ENCODE results near the gene ZSWIM8.

The ZSWIM8 gene

GRCh38 chr10:73750819-73751218, 34.6 kb upstream of the ZSWIM8 start:
- no peak for DNase-seq (ENCODE audit: low read depth, low spot score)
- TF ChIP-seq, protein P1, sequence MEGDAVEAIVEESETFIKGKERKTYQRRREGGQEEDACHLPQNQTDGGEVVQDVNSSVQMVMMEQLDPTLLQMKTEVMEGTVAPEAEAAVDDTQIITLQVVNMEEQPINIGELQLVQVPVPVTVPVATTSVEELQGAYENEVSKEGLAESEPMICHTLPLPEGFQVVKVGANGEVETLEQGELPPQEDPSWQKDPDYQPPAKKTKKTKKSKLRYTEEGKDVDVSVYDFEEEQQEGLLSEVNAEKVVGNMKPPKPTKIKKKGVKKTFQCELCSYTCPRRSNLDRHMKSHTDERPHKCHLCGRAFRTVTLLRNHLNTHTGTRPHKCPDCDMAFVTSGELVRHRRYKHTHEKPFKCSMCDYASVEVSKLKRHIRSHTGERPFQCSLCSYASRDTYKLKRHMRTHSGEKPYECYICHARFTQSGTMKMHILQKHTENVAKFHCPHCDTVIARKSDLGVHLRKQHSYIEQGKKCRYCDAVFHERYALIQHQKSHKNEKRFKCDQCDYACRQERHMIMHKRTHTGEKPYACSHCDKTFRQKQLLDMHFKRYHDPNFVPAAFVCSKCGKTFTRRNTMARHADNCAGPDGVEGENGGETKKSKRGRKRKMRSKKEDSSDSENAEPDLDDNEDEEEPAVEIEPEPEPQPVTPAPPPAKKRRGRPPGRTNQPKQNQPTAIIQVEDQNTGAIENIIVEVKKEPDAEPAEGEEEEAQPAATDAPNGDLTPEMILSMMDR (IDR thresholded peaks at IDR 0.05; ENCODE audit: low read depth, low read length) = no peak
- no peak overlapping the region for H3K4me3 ChIP-seq (ENCODE audit: low read depth, low read length)
- in situ Hi-C loops (cut with HindIII; ENCODE audit: low sequenced_read_pairs) = no loop called here

- in situ Hi-C loops (cut with HindIII; ENCODE audit: low sequenced_read_pairs) = no loop called here
- no peak for DNase-seq (ENCODE audit: low read depth, low spot score)
- TF ChIP-seq, protein P1 (IDR thresholded peaks at IDR 0.05; ENCODE audit: low read depth, low read length) = no peak
- H3K4me3 ChIP-seq (ENCODE audit: low read depth, low read length) = no peak overlapping the region
Observed at GRCh38 chr10:73756183-73756582, 29.2 kb upstream of the ZSWIM8 start.

- no peak overlapping the region for H3K4me3 ChIP-seq (ENCODE audit: low read depth, low read length)
- DNase-seq (ENCODE audit: low read depth, low spot score) = no peak
- TF ChIP-seq, protein P1 (IDR thresholded peaks at IDR 0.05; ENCODE audit: low read depth, low read length) = no peak
- in situ Hi-C loops (cut with HindIII; ENCODE audit: low sequenced_read_pairs) = no loop called here
Observed at GRCh38 chr10:73758704-73759511, 26.5 kb upstream of the ZSWIM8 start.

- no peak overlapping the region for H3K4me3 ChIP-seq (ENCODE audit: low read depth, low read length)
- TF ChIP-seq, protein P1 (IDR thresholded peaks at IDR 0.05; ENCODE audit: low read depth, low read length) = no peak
- no peak for DNase-seq (ENCODE audit: low read depth, low spot score)
- in situ Hi-C loops (cut with HindIII; ENCODE audit: low sequenced_read_pairs) = no loop called here
Observed at GRCh38 chr10:73759512-73760115, 25.8 kb upstream of the ZSWIM8 start.

GRCh38 chr10:73761781-73762180, 23.6 kb upstream of the ZSWIM8 start:
- no peak overlapping the region for H3K4me3 ChIP-seq (ENCODE audit: low read depth, low read length)
- no peak for DNase-seq (ENCODE audit: low read depth, low spot score)
- TF ChIP-seq, protein P1 (IDR thresholded peaks at IDR 0.05; ENCODE audit: low read depth, low read length) = no peak
- in situ Hi-C loops (cut with HindIII; ENCODE audit: low sequenced_read_pairs) = no loop called here

- TF ChIP-seq, protein P1 (IDR thresholded peaks at IDR 0.05; ENCODE audit: low read depth, low read length) = no peak
- DNase-seq (ENCODE audit: low read depth, low spot score) = no peak
- H3K4me3 ChIP-seq (ENCODE audit: low read depth, low read length) = no peak overlapping the region
- in situ Hi-C loops (cut with HindIII; ENCODE audit: low sequenced_read_pairs) = no loop called here
Observed at GRCh38 chr10:73762915-73763314, 22.5 kb upstream of the ZSWIM8 start.
